Activated T-cell treated with anti-CD3 and anti-CD28 coated beads for 48 hours (primary cell): ENCODE results near the gene SP100.
"Not testable (repeated sequence)": the region's sequence is repeated elsewhere in the genome, so short reads cannot be mapped to it uniquely, and the experiment has no call there.

Experiments used
- DNase-seq: peaks from one replicate; pipeline ENCODE4 v3.0.0-alpha.2; 2020; ENCODE audit warnings: low read depth

The SP100 gene

GRCh38 chr2:230419181-230419580 is 3.2 kb downstream of the SP100 start:
- DNase-seq: no peak

GRCh38 chr2:230422149-230422548 is 6.1 kb downstream of the SP100 start:
- no peak for DNase-seq

- no peak for DNase-seq
Measured at GRCh38 chr2:230423851-230424458, 8.0 kb downstream of the SP100 start.

- no peak for DNase-seq
Measured at GRCh38 chr2:230425377-230425776, 9.4 kb downstream of the SP100 start.

- DNase-seq: no peak
Measured at GRCh38 chr2:230429513-230429912, 13.5 kb downstream of the SP100 start.

- no peak for DNase-seq
Measured at GRCh38 chr2:230430957-230431910, 15.2 kb downstream of the SP100 start.

- no peak for DNase-seq
Measured at GRCh38 chr2:230434677-230435324, 18.8 kb downstream of the SP100 start.

GRCh38 chr2:230435431-230435830 is 19.4 kb downstream of the SP100 start:
- no peak for DNase-seq

GRCh38 chr2:230439121-230439520 is 23.1 kb downstream of the SP100 start:
- not testable (repeated sequence) for DNase-seq

- no peak for DNase-seq
Measured at GRCh38 chr2:230439590-230439989, 23.6 kb downstream of the SP100 start.

GRCh38 chr2:230441227-230441897 is 25.4 kb downstream of the SP100 start:
- DNase-seq: peak; percentile 33

- DNase-seq: no peak
Measured at GRCh38 chr2:230443541-230443940, 27.5 kb downstream of the SP100 start.

GRCh38 chr2:230444832-230445231 is 28.8 kb downstream of the SP100 start:
- DNase-seq: no peak

- DNase-seq: no peak
Measured at GRCh38 chr2:230447036-230447435, 31.0 kb downstream of the SP100 start.

- no peak for DNase-seq
Measured at GRCh38 chr2:230447455-230448451, 31.8 kb downstream of the SP100 start.

GRCh38 chr2:230449901-230450467 is 34.0 kb downstream of the SP100 start:
- DNase-seq: no peak

- DNase-seq: no peak
Measured at GRCh38 chr2:230453006-230453405, 37.0 kb downstream of the SP100 start.

- no peak for DNase-seq
Measured at GRCh38 chr2:230455005-230455684, 39.1 kb downstream of the SP100 start.

- DNase-seq: no peak
Measured at GRCh38 chr2:230457073-230457768, 41.2 kb downstream of the SP100 start.
